ENCODE data around the gene FGF1.

Gene FGF1

GRCh38 chr5:142690667-142691066 lies 4.8 kb upstream of the FGF1 start:
- H3K27ac ChIP-seq, result no peak overlapping the region
- no peak overlapping the region for H2AFZ ChIP-seq
- H3K9ac ChIP-seq, result no peak overlapping the region
- no peaks in the 10 kb centered on the region for H3K79me2 ChIP-seq
- no peak for TF ChIP-seq CTCF (IDR thresholded peaks at IDR 0.05)
- no peak overlapping the region for H3K4me2 ChIP-seq (ENCODE audit: low read length)
- no peak overlapping the region for H3K4me3 ChIP-seq (ENCODE audit: low read depth, low read length)
- no peaks in the 10 kb centered on the region for H3K27me3 ChIP-seq (ENCODE audit: control insufficient read depth, insufficient read depth, low read length)
- peaks cover 7% of the 10 kb centered on the region for H3K4me1 ChIP-seq
- no peaks in the 10 kb centered on the region for H3K9me3 ChIP-seq (ENCODE audit: control insufficient read depth, low read length)
- H3K36me3 ChIP-seq (ENCODE audit: control insufficient read depth, insufficient read depth, low read length), result no peaks in the 10 kb centered on the region

GRCh38 chr5:142689081-142689480 lies 3.2 kb upstream of the FGF1 start:
- no peak for TF ChIP-seq CTCF (IDR thresholded peaks at IDR 0.05)
- Histone ChIP-seq H3K4me2 (ENCODE audit: low read length) (no peak overlapping the region), H3K4me3 (ENCODE audit: low read depth, low read length) (no peak overlapping the region), H3K27ac (no peak overlapping the region), H3K27me3 (ENCODE audit: control insufficient read depth, insufficient read depth, low read length) (no peaks in the 10 kb centered on the region), H3K9ac (no peak overlapping the region), H3K36me3 (ENCODE audit: control insufficient read depth, insufficient read depth, low read length) (no peaks in the 10 kb centered on the region), H2AFZ (no peak overlapping the region), H3K4me1 (peaks cover 7% of the 10 kb centered on the region), H3K79me2 (no peaks in the 10 kb centered on the region), H3K9me3 (ENCODE audit: control insufficient read depth, low read length) (no peaks in the 10 kb centered on the region)

- H3K9ac ChIP-seq, result no peak overlapping the region
- H3K4me1 ChIP-seq, result peaks cover 7% of the 10 kb centered on the region
- H2AFZ ChIP-seq, result no peak overlapping the region
- H3K27me3 ChIP-seq (ENCODE audit: control insufficient read depth, insufficient read depth, low read length), result no peaks in the 10 kb centered on the region
- no peaks in the 10 kb centered on the region for H3K9me3 ChIP-seq (ENCODE audit: control insufficient read depth, low read length)
- no peak for TF ChIP-seq CTCF (IDR thresholded peaks at IDR 0.05)
- H3K36me3 ChIP-seq (ENCODE audit: control insufficient read depth, insufficient read depth, low read length), result no peaks in the 10 kb centered on the region
- H3K4me3 ChIP-seq (ENCODE audit: low read depth, low read length), result no peak overlapping the region
- H3K27ac ChIP-seq, result no peak overlapping the region
- no peaks in the 10 kb centered on the region for H3K79me2 ChIP-seq
- H3K4me2 ChIP-seq (ENCODE audit: low read length), result no peak overlapping the region
Measured at GRCh38 chr5:142688281-142688989, 2.5 kb upstream of the FGF1 start.

GRCh38 chr5:142686968-142687367 lies 1.1 kb upstream of the FGF1 start:
- Histone ChIP-seq H3K27ac (no peak overlapping the region), H2AFZ (no peak overlapping the region), H3K4me3 (ENCODE audit: low read depth, low read length) (no peak overlapping the region), H3K4me2 (ENCODE audit: low read length) (no peak overlapping the region), H3K79me2 (no peaks in the 10 kb centered on the region), H3K9ac (no peak overlapping the region), H3K27me3 (ENCODE audit: control insufficient read depth, insufficient read depth, low read length) (no peaks in the 10 kb centered on the region), H3K9me3 (ENCODE audit: control insufficient read depth, low read length) (no peaks in the 10 kb centered on the region), H3K36me3 (ENCODE audit: control insufficient read depth, insufficient read depth, low read length) (no peaks in the 10 kb centered on the region), H3K4me1 (peaks cover 7% of the 10 kb centered on the region)
- TF ChIP-seq CTCF (IDR thresholded peaks at IDR 0.05), result no peak

GRCh38 chr5:142686210-142686734 lies 382 bp upstream of the FGF1 start:
- Histone ChIP-seq H3K36me3 (ENCODE audit: control insufficient read depth, insufficient read depth, low read length) (no peaks in the 10 kb centered on the region), H3K4me2 (ENCODE audit: low read length) (no peak overlapping the region), H3K4me3 (ENCODE audit: low read depth, low read length) (no peak overlapping the region), H3K4me1 (peaks cover 7% of the 10 kb centered on the region), H3K27me3 (ENCODE audit: control insufficient read depth, insufficient read depth, low read length) (no peaks in the 10 kb centered on the region), H3K27ac (no peak overlapping the region), H3K79me2 (no peaks in the 10 kb centered on the region), H2AFZ (peak overlapping the region; percentile 69), H3K9ac (no peak overlapping the region), H3K9me3 (ENCODE audit: control insufficient read depth, low read length) (no peaks in the 10 kb centered on the region)
- no peak for TF ChIP-seq CTCF (IDR thresholded peaks at IDR 0.05)

All from parathyroid adenoma (tissue), 2 donors.